Activated T-cell treated with anti-CD3 and anti-CD28 coated beads, Interleukin-2, amount 50 U/mL, for 4 hours (primary cell): ENCODE data around the gene ST8SIA6. TPM values are rescaled to one million over a fixed set of nuclear protein-coding genes. Genes with fewer than 3 reads are reported as not detected.

Experiments
- ATAC-seq, 2 donors: fragments of 200-7000 bp; cut with Tn5 transposase; one replicate each; pipeline ENCODE4 v1.10.0; 2021
- DNase-seq: peaks from one replicate; pipeline ENCODE4 v3.0.0-alpha.2; 2020
- H3K27me3 Mint-ChIP-seq: one replicate; pipeline ENCODE4 v1.8.0; 2021; ENCODE audit warnings: low read depth, mixed read lengths
- H3K36me3 Mint-ChIP-seq: one replicate; pipeline ENCODE4 v1.8.0; 2022; ENCODE audit warnings: mixed read lengths; ENCODE audit not compliant: insufficient read depth
- H3K4me1 Mint-ChIP-seq: one replicate; pipeline ENCODE4 v1.8.0; 2021; ENCODE audit warnings: low read depth, mixed read lengths
- H3K4me3 Mint-ChIP-seq: one replicate; pipeline ENCODE4 v1.8.0; 2021; ENCODE audit warnings: mild to moderate bottlenecking, moderate library complexity, mixed read lengths
- H3K9me3 Mint-ChIP-seq: one replicate; pipeline ENCODE4 v1.8.0; 2021; ENCODE audit warnings: mixed read lengths
- total RNA-seq, 3 donors: library from RNA; stranded (reverse); gene quantifications; one replicate each; pipeline ENCODE4 v1.2.1, GENCODE V29; 2021

Gene ST8SIA6
- total RNA-seq, 3 donors from 2014 or later = 0.33 TPM; not detected in 2

GRCh38 chr10:17426263-17426750 lies 28.1 kb downstream of the ST8SIA6 start:
- Mint-ChIP-seq H3K4me3 (no peak overlapping the region), H3K36me3 (no peaks in the 10 kb centered on the region), H3K27me3 (no peaks in the 10 kb centered on the region), H3K4me1 (peaks cover 81% of the 10 kb centered on the region), H3K9me3 (no peaks in the 10 kb centered on the region)
- DNase-seq (no peak), ATAC-seq (no peak)

GRCh38 chr10:17425584-17426262 lies 28.7 kb downstream of the ST8SIA6 start:
- peak; percentile 35 for DNase-seq
- Mint-ChIP-seq H3K4me3 (no peak overlapping the region), H3K36me3 (no peaks in the 10 kb centered on the region), H3K9me3 (no peaks in the 10 kb centered on the region), H3K27me3 (no peaks in the 10 kb centered on the region), H3K4me1 (peaks cover 77% of the 10 kb centered on the region)
- peak; percentile 68 to 74 for ATAC-seq

GRCh38 chr10:17423632-17424186 lies 30.7 kb downstream of the ST8SIA6 start:
- Mint-ChIP-seq H3K27me3 (no peaks in the 10 kb centered on the region), H3K36me3 (no peaks in the 10 kb centered on the region), H3K4me1 (peaks cover 61% of the 10 kb centered on the region), H3K9me3 (no peaks in the 10 kb centered on the region), H3K4me3 (no peak overlapping the region)
- DNase-seq (no peak), ATAC-seq (peak in 1 of 2 donors; percentile 23)

GRCh38 chr10:17422931-17423330 lies 31.5 kb downstream of the ST8SIA6 start:
- Mint-ChIP-seq H3K4me1 (peaks cover 53% of the 10 kb centered on the region), H3K4me3 (no peak overlapping the region), H3K27me3 (no peaks in the 10 kb centered on the region), H3K36me3 (no peaks in the 10 kb centered on the region), H3K9me3 (no peaks in the 10 kb centered on the region)
- DNase-seq (no peak), ATAC-seq (no peak)

GRCh38 chr10:17418249-17418648 lies 36.1 kb downstream of the ST8SIA6 start:
- Mint-ChIP-seq H3K27me3 (no peaks in the 10 kb centered on the region), H3K4me1 (peaks cover 16% of the 10 kb centered on the region), H3K36me3 (peaks cover 4% of the 10 kb centered on the region), H3K9me3 (no peaks in the 10 kb centered on the region), H3K4me3 (no peak overlapping the region)
- DNase-seq (no peak), ATAC-seq (no peak)

- Mint-ChIP-seq H3K36me3 (peaks cover 4% of the 10 kb centered on the region), H3K27me3 (no peaks in the 10 kb centered on the region), H3K4me1 (peaks cover 11% of the 10 kb centered on the region), H3K4me3 (no peak overlapping the region), H3K9me3 (no peaks in the 10 kb centered on the region)
- DNase-seq (no peak), ATAC-seq (no peak)
Observed at GRCh38 chr10:17416442-17417211, 37.8 kb downstream of the ST8SIA6 start.

GRCh38 chr10:17415046-17415658 lies 39.2 kb downstream of the ST8SIA6 start:
- Mint-ChIP-seq H3K9me3 (no peaks in the 10 kb centered on the region), H3K4me1 (peaks cover 17% of the 10 kb centered on the region), H3K4me3 (no peak overlapping the region), H3K36me3 (peaks cover 4% of the 10 kb centered on the region), H3K27me3 (no peaks in the 10 kb centered on the region)
- DNase-seq (no peak), ATAC-seq (no peak)

GRCh38 chr10:17414484-17414883 lies 39.9 kb downstream of the ST8SIA6 start:
- H3K4me3 Mint-ChIP-seq = no peak overlapping the region
- no peaks in the 10 kb centered on the region for H3K9me3 Mint-ChIP-seq
- no peaks in the 10 kb centered on the region for H3K27me3 Mint-ChIP-seq
- no peak for DNase-seq
- ATAC-seq = no peak
- H3K4me1 Mint-ChIP-seq = peaks cover 24% of the 10 kb centered on the region
- H3K36me3 Mint-ChIP-seq = peaks cover 4% of the 10 kb centered on the region

- peaks cover 4% of the 10 kb centered on the region for H3K36me3 Mint-ChIP-seq
- ATAC-seq = no peak
- no peak overlapping the region for H3K4me3 Mint-ChIP-seq
- H3K27me3 Mint-ChIP-seq = no peaks in the 10 kb centered on the region
- no peak for DNase-seq
- peaks cover 24% of the 10 kb centered on the region for H3K4me1 Mint-ChIP-seq
- H3K9me3 Mint-ChIP-seq = no peaks in the 10 kb centered on the region
Observed at GRCh38 chr10:17413876-17414275, 40.5 kb downstream of the ST8SIA6 start.

GRCh38 chr10:17412323-17412722 lies 42.1 kb downstream of the ST8SIA6 start:
- Mint-ChIP-seq H3K9me3 (no peaks in the 10 kb centered on the region), H3K27me3 (no peaks in the 10 kb centered on the region), H3K36me3 (peaks cover 4% of the 10 kb centered on the region), H3K4me3 (no peak overlapping the region), H3K4me1 (peaks cover 24% of the 10 kb centered on the region)
- DNase-seq (no peak), ATAC-seq (no peak)

- peaks cover 3% of the 10 kb centered on the region for H3K36me3 Mint-ChIP-seq
- peaks cover 24% of the 10 kb centered on the region for H3K4me1 Mint-ChIP-seq
- DNase-seq (no peak), ATAC-seq (no peak)
- H3K4me3 Mint-ChIP-seq = no peak overlapping the region
- no peaks in the 10 kb centered on the region for H3K27me3 Mint-ChIP-seq
- no peaks in the 10 kb centered on the region for H3K9me3 Mint-ChIP-seq
Observed at GRCh38 chr10:17410907-17411306, 43.5 kb downstream of the ST8SIA6 start.

GRCh38 chr10:17409170-17409733 lies 45.1 kb downstream of the ST8SIA6 start:
- no peak overlapping the region for H3K4me3 Mint-ChIP-seq
- H3K9me3 Mint-ChIP-seq = no peaks in the 10 kb centered on the region
- H3K4me1 Mint-ChIP-seq = peaks cover 19% of the 10 kb centered on the region
- no peak for DNase-seq
- ATAC-seq = no peak
- H3K27me3 Mint-ChIP-seq = no peaks in the 10 kb centered on the region
- no peaks in the 10 kb centered on the region for H3K36me3 Mint-ChIP-seq

- Mint-ChIP-seq H3K27me3 (no peaks in the 10 kb centered on the region), H3K4me3 (no peak overlapping the region), H3K36me3 (no peaks in the 10 kb centered on the region), H3K4me1 (peaks cover 18% of the 10 kb centered on the region), H3K9me3 (no peaks in the 10 kb centered on the region)
- no peak for DNase-seq
- ATAC-seq = no peak
Observed at GRCh38 chr10:17407047-17407446, 47.3 kb downstream of the ST8SIA6 start.
